ENCODE results near the gene ABHD14A. TPM values are rescaled to one million over a fixed set of nuclear protein-coding genes. Genes with fewer than 3 reads are reported as not detected.
A peak's percentile ranks its signal among the peaks of the same experiment; 100 is the strongest.

ABHD14A gene
- total and polyA plus RNA-seq, 10 donors: 8.7 to 26.7 (median 15.0) TPM

DNA sequence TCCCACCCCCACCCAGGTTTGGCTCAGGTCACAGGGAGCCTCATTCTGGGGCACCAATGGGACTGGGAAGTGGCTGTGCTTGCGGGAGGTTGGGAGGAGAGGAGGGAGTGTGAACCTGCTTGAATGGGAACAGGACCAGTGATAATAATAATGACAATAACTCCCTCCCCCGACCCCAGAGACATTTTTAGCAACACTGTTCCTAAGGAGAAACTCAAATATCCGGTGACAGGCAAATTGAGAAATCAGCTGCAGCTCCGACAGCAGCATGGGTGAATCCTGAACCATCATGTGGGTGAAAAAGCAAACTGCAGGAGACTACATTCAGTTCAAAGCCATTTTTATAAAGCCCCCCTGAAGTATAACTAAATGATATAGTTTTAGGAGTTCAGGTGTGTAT is 32.4 kb downstream of the ABHD14A start:
- intact Hi-C loops (cut with DNase I; ENCODE audit: low total_unique reads): loop anchor here (10.0 kb wide), 1 partner anchor 48 kb away; the partner anchor contains the start of gene DUSP7
- no peak for TF ChIP-seq POLR2A (IDR thresholded peaks at IDR 0.05)
- TF ChIP-seq, protein P1, sequence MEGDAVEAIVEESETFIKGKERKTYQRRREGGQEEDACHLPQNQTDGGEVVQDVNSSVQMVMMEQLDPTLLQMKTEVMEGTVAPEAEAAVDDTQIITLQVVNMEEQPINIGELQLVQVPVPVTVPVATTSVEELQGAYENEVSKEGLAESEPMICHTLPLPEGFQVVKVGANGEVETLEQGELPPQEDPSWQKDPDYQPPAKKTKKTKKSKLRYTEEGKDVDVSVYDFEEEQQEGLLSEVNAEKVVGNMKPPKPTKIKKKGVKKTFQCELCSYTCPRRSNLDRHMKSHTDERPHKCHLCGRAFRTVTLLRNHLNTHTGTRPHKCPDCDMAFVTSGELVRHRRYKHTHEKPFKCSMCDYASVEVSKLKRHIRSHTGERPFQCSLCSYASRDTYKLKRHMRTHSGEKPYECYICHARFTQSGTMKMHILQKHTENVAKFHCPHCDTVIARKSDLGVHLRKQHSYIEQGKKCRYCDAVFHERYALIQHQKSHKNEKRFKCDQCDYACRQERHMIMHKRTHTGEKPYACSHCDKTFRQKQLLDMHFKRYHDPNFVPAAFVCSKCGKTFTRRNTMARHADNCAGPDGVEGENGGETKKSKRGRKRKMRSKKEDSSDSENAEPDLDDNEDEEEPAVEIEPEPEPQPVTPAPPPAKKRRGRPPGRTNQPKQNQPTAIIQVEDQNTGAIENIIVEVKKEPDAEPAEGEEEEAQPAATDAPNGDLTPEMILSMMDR (IDR thresholded peaks at IDR 0.05 in 8 of 11, conservative IDR thresholded peaks at IDR 0.05 in 3 of 11): no peak
- no peak for TF ChIP-seq POLR2AphosphoS5 (IDR thresholded peaks at IDR 0.05)
- WGBS, 5 donors: 54 to 79% (median 78%) methylated on average over 4 of the region's 4 CpGs
- H3K4me3 ChIP-seq: no peak overlapping the region
- no peak overlapping the region for H3K27ac ChIP-seq
- DNase-seq: no peak
- no peaks in the 10 kb centered on the region for H3K36me3 ChIP-seq
- no peaks in the 10 kb centered on the region for H3K27me3 ChIP-seq (replicated peaks in 1 of 7)
- peaks cover 15 to 40% (median 31%) of the 10 kb centered on the region in 6 donors for H3K4me1 ChIP-seq
- no peaks in the 10 kb centered on the region for H3K9me3 ChIP-seq

DNA sequence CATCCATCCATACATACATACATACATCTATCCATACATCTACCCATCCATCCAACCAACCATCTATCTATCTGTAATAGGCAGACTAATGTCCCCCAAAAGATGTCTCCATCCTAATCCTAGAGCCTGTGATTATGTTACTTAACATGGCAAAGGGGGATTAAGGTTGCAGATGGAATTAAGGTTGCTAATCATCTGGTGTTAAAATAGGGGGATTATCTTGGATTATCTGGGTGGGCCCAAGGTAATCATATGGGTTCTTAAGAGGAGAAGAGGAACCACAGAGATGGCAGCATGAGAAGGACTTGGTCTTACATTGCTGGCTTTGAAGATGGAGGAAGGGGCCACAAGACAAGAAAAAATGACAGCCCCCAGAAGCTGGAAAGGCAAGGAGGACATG is 35.6 kb downstream of the ABHD14A start:
- intact Hi-C loops (cut with DNase I; ENCODE audit: low total_unique reads): no loop called here
- H3K4me1 ChIP-seq: peaks cover 10 to 56% (median 33%) of the 10 kb centered on the region in 6 donors
- no peaks in the 10 kb centered on the region for H3K36me3 ChIP-seq
- no peak overlapping the region for H3K27ac ChIP-seq
- no peak overlapping the region for H3K4me3 ChIP-seq
- no peak for DNase-seq
- H3K9me3 ChIP-seq: no peaks in the 10 kb centered on the region
- H3K27me3 ChIP-seq (replicated peaks in 1 of 7): no peaks in the 10 kb centered on the region
- no peak for TF ChIP-seq POLR2AphosphoS5 (IDR thresholded peaks at IDR 0.05)
- TF ChIP-seq, protein P1 (IDR thresholded peaks at IDR 0.05 in 8 of 11, conservative IDR thresholded peaks at IDR 0.05 in 3 of 11): no peak
- no peak for TF ChIP-seq POLR2A (IDR thresholded peaks at IDR 0.05)

DNA sequence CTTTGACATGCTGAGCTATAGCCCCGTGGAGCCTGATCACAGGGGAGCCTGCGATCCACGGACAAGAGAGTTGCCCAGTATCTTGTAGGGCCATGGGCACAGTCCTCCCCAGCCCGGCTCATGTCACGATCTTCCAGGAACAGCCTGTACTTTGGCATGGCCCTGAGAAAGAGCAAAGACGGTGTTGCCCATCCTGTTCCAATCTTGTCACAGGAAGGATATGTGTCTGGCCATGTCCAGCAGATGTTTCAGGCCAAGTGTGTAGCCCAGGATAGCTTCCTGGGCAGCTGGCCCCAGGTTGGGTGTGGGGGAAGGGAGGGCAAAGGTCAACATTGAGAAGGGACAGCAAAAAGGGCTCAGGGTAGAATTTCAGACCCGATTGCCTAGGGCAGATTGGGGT is 37.8 kb downstream of the ABHD14A start:
- Histone ChIP-seq H3K36me3 (no peaks in the 10 kb centered on the region), H3K9me3 (no peaks in the 10 kb centered on the region), H3K27me3 (replicated peaks in 1 of 7) (no peaks in the 10 kb centered on the region), H3K4me3 (no peak overlapping the region), H3K4me1 (peaks cover 0 to 59% (median 32%) of the 10 kb centered on the region in 6 donors), H3K27ac (peak overlapping the region in 6 of 8 donors; percentile 1 to 39 (median 25))
- intact Hi-C loops (cut with DNase I; ENCODE audit: low total_unique reads): no loop called here
- TF ChIP-seq POLR2A (IDR thresholded peaks at IDR 0.05) (no peak), POLR2AphosphoS5 (IDR thresholded peaks at IDR 0.05) (peak in 2 of 3 donors; percentile 80 to 84)
- WGBS, 5 donors: 48 to 84% (median 68%) methylated on average over 6 to 7 of the region's 7 CpGs
- no peak for DNase-seq

DNA sequence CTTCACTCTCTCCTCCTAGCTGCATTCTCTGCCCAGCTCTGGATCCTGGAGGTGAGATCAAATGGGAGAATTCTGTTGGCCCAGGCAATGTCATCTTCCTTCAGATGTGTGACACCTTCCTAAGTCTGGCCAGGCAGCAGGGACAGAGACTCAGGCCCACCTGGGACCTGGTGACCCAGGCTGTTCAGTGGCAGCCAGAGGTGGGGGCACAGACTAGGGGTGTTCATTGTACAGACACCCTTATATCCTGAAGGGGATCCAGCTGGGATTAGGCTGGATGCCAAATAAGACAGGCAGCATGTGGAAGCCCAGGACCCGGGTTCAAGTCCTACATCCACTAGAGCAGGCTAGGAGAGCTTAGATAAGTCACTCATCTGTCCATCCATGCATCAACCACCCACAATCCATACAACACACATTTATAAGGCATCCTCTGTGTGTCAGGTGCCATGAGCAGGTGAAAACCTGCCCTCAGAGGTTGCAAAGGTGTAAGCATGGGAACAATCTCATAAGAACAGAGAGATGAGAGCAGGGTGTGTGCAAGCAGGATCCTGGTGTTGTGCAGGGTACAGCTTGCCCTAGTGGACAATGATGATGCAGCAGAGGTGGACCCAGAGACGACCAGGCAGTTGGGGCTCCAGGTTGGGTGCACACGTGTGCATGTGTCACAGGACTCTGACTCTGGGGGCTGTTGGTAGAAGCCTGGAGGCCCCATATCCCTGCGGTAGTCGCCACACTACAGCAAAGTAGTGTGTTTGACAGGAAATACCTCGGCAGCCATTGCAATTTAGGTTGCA is 39.1 kb downstream of the ABHD14A start:
- no peak for DNase-seq

More for the DNA sequence above, 39.1 kb downstream of the ABHD14A start:
- intact Hi-C loops (cut with DNase I; ENCODE audit: low total_unique reads): no loop called here
- no peaks in the 10 kb centered on the region for H3K27me3 ChIP-seq (replicated peaks in 1 of 7)
- no peak overlapping the region for H3K27ac ChIP-seq
- no peak overlapping the region for H3K4me3 ChIP-seq
- no peaks in the 10 kb centered on the region for H3K9me3 ChIP-seq
- peaks cover 0 to 67% (median 34%) of the 10 kb centered on the region in 6 donors for H3K4me1 ChIP-seq
- H3K36me3 ChIP-seq: no peaks in the 10 kb centered on the region
- TF ChIP-seq, protein P1 (IDR thresholded peaks at IDR 0.05 in 8 of 11, conservative IDR thresholded peaks at IDR 0.05 in 3 of 11): no peak
- TF ChIP-seq POLR2A (IDR thresholded peaks at IDR 0.05): no peak
- no peak for TF ChIP-seq POLR2AphosphoS5 (IDR thresholded peaks at IDR 0.05)
- 50 to 92% (median 74%) methylated on average over 1 to 6 of the region's 6 CpGs for WGBS, 5 donors

Measured in spleen (tissue), 11 donors.